Heart right ventricle (tissue), 16 donors: ENCODE results near the gene SHISA7. TPM values are rescaled to one million over a fixed set of nuclear protein-coding genes. Genes with fewer than 3 reads are reported as not detected.

Experiments
- ATAC-seq, 8 donors: fragments of 200-7000 bp; cut with Tn5 transposase; one replicate each; pipeline ENCODE4 v1.9.1; 2020; ENCODE audit warnings: mild to moderate bottlenecking in 8 of 8, moderate library complexity in 8 of 8, moderate number of reproducible peaks in 1 of 8
- DNase-seq, 2 donors: peaks; one replicate each; pipeline ENCODE4 v3.0.0-alpha.2; 2020
- H3K27ac ChIP-seq, 10 donors: fragments of 200-600 bp; sonication (generic) in 2 of 10; one replicate each; pipeline versions ENCODE4 v1.5.0 to v1.8.0; 2020 to 2022; ENCODE audit warnings: mild to moderate bottlenecking in 3 of 10
- H3K27me3 ChIP-seq, 7 donors: fragments of 200-600 bp; one replicate each; pipeline ENCODE4 v1.8.0; 2021 to 2022; ENCODE audit warnings: mild to moderate bottlenecking in 2 of 7
- H3K36me3 ChIP-seq, 9 donors: fragments of 200-600 bp; sonication (generic) in 1 of 9; one replicate each; pipeline versions ENCODE4 v1.5.0 to v1.8.0; 2020 to 2022; ENCODE audit warnings: mild to moderate bottlenecking in 2 of 9
- H3K4me1 ChIP-seq, 9 donors: fragments of 200-600 bp; sonication (generic) in 1 of 9; one replicate each; pipeline versions ENCODE4 v1.5.0 to v1.8.0; 2020 to 2022; ENCODE audit warnings: mild to moderate bottlenecking in 4 of 9
- H3K4me3 ChIP-seq, 10 donors: fragments of 200-600 bp; sonication (generic) in 2 of 10; one replicate each; pipeline versions ENCODE4 v1.5.0 to v1.8.0; 2020 to 2022; ENCODE audit warnings: mild to moderate bottlenecking in 7 of 10, moderate library complexity in 2 of 10
- H3K9me3 ChIP-seq, 11 donors: fragments of 200-600 bp in 10 of 11; sonication (generic) in 2 of 11; one replicate each; pipeline versions ENCODE4 v1.5.0 to v1.8.0; 2013 to 2022; ENCODE audit warnings: mild to moderate bottlenecking in 2 of 11, control low read depth in 1 of 11, moderate library complexity in 1 of 11
- WGBS, 2 donors: extraction: QIAGEN DNeasy Blood & Tissue Kit; methylation state at CpG; one replicate each; pipeline ENCODE4 v1.1.7; 2013; ENCODE audit warnings: inconsistent platforms in 1 of 2; 5-methylcytosine and 5-hydroxymethylcytosine counted together
- intact Hi-C, 10 donors: fragments of 100-400 bp; cut with DNase I; formaldehyde crosslinking; loops; one replicate each; pipeline versions ENCODE4 v1.11.1 to v1.14.2; 2022
- polyA plus RNA-seq, 2 donors: library from polyadenylated mRNA; stranded (reverse); fragments of 200-250 nt; gene quantifications; one replicate each; pipeline ENCODE4 v1.2.3, GENCODE V29; 2013
- total RNA-seq, 10 donors: library from RNA; stranded (reverse); fragmentation: NEBNext Ultra II Directional in 3 of 10; extraction: Animal tissue kit (Norgen Biotek cat#: 25700) in 3 of 10; gene quantifications; one replicate each; pipeline versions ENCODE4 v1.2.1 to v1.2.4, GENCODE V29; 2021 to 2023
- TF ChIP-seq, protein P1 (sequence below), 9 donors: fragments of 200-600 bp; sonication (generic) in 2 of 9; IDR thresholded peaks; one replicate each; pipeline versions ENCODE4 v1.5.0 to v1.8.0; 2021 to 2022; ENCODE audit warnings: antibody characterized with exemption in 9 of 9, mild to moderate bottlenecking in 5 of 9, moderate library complexity in 1 of 9
- donor health status: Arrhythmogenic right ventricular cardiomyopathy.
- donor health status: ischemic (EF 13 %, LVEDD 7.1; RV severe dilation, severe dysfunction).
- donor health status: healthy with polysubstance abuse.
- donor health status: DM: no; HTN: yes; CAD: no.
- donor health status: DM: no; HTN: no; CAD: no.
- donor health status: ischemic (EF 25% LVEDD 6.9; RV normal size, moderate dysfunction).
- donor health status: ischemic (EF 25% LVEDD 5.7; RV mildly dilated, moderate dysfunction).
- donor health status: healthy.
- donor health status: DM: yes; HTN: yes; CAD: no.
- donor health status: Ischemic cardiomyopathy.
- donor health status: ischemic (EF 35%, LVEDD 5.7; RV mildly dilated, moderate dysfunction).
- donor health status: nonischemic (EF 11% LVEDD 7.7; RV severe dilation, severe dysfunction).
- donor health status: DM: yes; HTN: yes; CAD: no.
- donor health status: PGD.
- donor health status: ischemic (EF 29% LVEDD 5.4; RV normal size, mild dysfunction).
- donor health status: nonischemic (EF 23%, LVEDD 6.1; RV moderate dilation, normal function).

Gene SHISA7
- total and polyA plus RNA-seq, 12 donors: under 0.01 TPM; not detected in 11

DNA sequence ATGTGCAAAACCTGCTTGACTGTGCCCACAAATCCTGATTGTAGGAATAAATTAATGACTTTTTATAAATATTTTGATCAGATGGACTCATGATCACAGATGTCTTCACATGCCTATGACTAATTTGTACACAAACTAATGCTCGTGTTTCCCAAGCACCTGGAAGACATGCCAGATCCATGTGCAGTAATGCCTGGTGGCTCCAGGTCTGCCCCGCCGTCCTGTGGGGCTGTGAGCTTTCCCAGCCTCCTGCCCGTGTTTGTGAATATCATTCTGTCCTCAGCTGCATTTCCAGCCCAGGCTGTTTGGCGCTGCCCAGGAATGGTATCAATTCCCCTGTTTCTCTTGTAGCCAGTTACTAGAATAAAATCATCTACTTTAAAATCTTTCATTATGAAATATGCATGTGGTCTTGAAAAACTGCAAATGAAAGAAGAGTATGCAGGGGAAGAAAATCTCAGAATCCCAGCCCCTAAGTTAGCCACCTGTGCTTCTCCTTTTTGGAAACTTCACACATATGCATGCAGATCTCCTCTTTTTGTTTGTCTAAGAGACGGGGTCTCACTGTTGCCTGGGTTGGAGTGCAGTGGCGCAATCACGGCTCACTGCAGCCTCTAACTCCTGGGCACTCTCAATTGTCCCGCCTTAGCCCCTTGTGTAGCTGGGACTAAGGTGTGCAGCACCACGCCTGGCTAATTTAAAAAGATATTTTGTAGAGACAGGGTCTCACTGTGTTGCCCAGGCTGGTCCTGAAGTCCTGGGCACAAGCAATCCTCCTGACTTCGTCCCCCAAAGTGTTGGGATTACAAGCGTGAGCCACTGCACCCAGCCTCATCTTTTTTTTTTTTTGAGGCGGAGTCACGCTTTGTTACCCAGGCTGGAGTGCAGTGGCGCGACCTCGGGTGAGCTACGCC, 51.1 kb downstream of the SHISA7 start:
- Histone ChIP-seq H3K4me3 (no peak overlapping the region), H3K27ac (no peak overlapping the region), H3K36me3 (peaks cover 0 to 59% (median 39%) of the 10 kb centered on the region in 9 donors), H3K9me3 (no peaks in the 10 kb centered on the region), H3K4me1 (peaks cover 15 to 35% (median 22%) of the 10 kb centered on the region in 9 donors), H3K27me3 (no peaks in the 10 kb centered on the region)
- TF ChIP-seq, protein P1, sequence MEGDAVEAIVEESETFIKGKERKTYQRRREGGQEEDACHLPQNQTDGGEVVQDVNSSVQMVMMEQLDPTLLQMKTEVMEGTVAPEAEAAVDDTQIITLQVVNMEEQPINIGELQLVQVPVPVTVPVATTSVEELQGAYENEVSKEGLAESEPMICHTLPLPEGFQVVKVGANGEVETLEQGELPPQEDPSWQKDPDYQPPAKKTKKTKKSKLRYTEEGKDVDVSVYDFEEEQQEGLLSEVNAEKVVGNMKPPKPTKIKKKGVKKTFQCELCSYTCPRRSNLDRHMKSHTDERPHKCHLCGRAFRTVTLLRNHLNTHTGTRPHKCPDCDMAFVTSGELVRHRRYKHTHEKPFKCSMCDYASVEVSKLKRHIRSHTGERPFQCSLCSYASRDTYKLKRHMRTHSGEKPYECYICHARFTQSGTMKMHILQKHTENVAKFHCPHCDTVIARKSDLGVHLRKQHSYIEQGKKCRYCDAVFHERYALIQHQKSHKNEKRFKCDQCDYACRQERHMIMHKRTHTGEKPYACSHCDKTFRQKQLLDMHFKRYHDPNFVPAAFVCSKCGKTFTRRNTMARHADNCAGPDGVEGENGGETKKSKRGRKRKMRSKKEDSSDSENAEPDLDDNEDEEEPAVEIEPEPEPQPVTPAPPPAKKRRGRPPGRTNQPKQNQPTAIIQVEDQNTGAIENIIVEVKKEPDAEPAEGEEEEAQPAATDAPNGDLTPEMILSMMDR (IDR thresholded peaks at IDR 0.05): no peak
- DNase-seq (no peak), ATAC-seq (no peak)
- intact Hi-C loops: no loop called here
- WGBS, 2 donors: 85 to 88% methylated on average over 18 of the region's 18 CpGs

DNA sequence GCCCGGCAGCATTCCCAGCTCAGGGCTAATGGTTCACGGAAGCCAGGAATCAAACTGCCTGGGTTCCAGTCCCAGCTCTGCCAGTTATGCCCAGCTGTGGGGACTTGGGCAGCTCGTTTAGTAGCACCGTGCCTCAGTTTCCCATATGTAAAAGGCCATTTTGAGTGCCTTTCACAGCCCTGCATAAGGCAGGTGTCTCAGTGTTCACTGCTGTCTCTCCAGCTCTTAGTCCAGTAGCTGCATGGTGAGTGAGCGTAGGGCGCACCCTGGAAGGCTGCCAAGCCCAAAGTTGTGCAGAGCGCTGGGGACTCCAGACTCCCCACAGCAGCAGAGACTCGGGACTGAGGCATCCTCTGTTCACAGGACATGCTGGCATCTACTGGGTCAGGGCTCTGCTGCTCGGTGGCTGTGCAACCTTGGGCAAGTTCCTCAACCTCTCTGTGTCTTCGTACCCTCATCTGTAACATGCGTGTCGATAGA, 51.9 kb downstream of the SHISA7 start:
- intact Hi-C loops: no loop called here
- Histone ChIP-seq H3K4me1 (peaks cover 20 to 42% (median 27%) of the 10 kb centered on the region in 9 donors), H3K4me3 (no peak overlapping the region), H3K9me3 (no peaks in the 10 kb centered on the region), H3K36me3 (peaks cover 0 to 63% (median 41%) of the 10 kb centered on the region in 9 donors), H3K27me3 (no peaks in the 10 kb centered on the region), H3K27ac (no peak overlapping the region)
- no peak for DNase-seq
- TF ChIP-seq, protein P1 (IDR thresholded peaks at IDR 0.05): no peak
- WGBS, 2 donors: 80 to 82% methylated on average over 12 of the region's 12 CpGs
- ATAC-seq: no peak

DNA sequence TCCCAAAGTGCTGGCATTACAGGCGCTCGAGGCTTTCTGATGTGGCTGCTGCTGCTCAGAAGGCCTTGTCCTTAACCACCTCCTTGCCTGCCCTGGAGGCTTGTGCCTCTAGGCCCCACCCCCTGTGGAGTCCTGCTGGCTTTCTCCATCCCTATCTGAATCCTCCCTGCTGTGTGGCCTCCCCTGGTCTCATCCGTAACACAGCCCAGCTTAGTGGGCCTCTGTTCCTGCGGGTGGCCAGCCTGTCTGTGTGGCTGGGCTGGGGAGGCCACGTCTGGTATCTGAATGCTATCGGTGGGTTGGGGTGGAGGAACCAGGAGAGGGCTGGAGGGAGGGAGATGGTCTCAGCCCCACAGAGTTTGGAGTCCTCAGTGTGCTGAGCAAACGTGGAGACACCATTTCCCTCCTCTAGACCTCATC, 52.6 kb downstream of the SHISA7 start:
- WGBS, 2 donors: 72 to 80% methylated on average over 7 of the region's 7 CpGs
- DNase-seq (no peak), ATAC-seq (no peak)
- intact Hi-C loops: no loop called here
- TF ChIP-seq, protein P1 (IDR thresholded peaks at IDR 0.05): no peak
- H3K4me1 ChIP-seq: peaks cover 20 to 42% (median 27%) of the 10 kb centered on the region in 9 donors
- no peaks in the 10 kb centered on the region for H3K27me3 ChIP-seq
- no peak overlapping the region for H3K4me3 ChIP-seq
- peaks cover 0 to 63% (median 41%) of the 10 kb centered on the region in 9 donors for H3K36me3 ChIP-seq
- H3K27ac ChIP-seq: no peak overlapping the region
- no peaks in the 10 kb centered on the region for H3K9me3 ChIP-seq

DNA sequence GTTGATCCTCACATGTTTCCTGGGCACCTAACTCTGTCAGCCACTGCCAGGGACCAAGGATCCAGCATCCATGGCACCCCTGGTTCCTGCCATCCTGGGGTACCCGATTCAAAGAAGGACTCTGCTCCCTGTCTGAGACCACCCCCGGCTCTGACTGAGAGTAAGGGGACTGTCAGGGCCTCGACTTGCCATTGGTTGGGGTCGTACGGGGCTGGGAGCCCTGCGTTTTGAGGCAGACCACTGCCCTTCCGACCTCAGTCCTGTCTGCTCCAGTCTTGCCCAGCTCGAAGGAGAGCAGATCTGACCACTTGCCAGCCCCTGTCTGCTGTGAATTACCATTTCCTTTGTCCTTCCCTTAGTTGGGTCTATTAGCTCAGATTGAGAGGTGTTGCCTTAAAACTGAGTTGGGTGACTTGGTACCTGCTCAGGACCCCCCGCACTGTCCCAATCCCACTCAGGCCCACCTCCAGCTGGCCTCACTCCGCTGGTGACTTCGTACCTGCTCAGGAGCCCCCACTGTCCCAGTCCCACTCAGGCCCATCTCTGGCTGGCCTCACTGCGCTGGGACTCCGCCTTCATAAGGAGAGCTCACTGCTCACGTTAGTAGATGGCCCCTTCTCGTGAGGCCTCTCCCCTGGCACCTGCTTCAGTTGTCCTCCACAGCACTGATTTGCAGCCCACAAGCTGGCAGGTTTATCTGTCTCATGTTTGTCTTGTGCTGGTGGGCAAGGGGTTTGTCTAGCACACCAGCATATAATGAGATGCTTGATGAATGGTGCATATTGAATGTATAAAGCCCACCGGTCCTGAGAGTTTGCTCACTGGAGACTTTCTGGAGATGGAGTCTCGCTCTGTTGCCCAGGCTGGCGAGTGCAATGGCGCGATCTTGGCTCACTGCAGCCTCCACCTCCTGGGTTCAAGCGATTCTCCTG, 53.4 kb downstream of the SHISA7 start:
- no peak for ATAC-seq
- H3K9me3 ChIP-seq: no peaks in the 10 kb centered on the region
- H3K27me3 ChIP-seq: no peaks in the 10 kb centered on the region
- TF ChIP-seq, protein P1 (IDR thresholded peaks at IDR 0.05): no peak
- WGBS, 2 donors: 85 to 86% methylated on average over 21 of the region's 21 CpGs
- no peak overlapping the region for H3K27ac ChIP-seq
- no peak overlapping the region for H3K4me3 ChIP-seq
- peaks cover 0 to 63% (median 41%) of the 10 kb centered on the region in 9 donors for H3K36me3 ChIP-seq
- DNase-seq: no peak
- peaks cover 20 to 47% (median 32%) of the 10 kb centered on the region in 9 donors for H3K4me1 ChIP-seq
- intact Hi-C loops: loop anchor here in 4 of 10 donors (5.0 to 10.0 kb wide), 4 partner anchors 73 to 107 kb away; partner anchors contain the start of genes BRSK1 (in 1 of the 4), C19orf85 (in 1 of the 4), HSPBP1 (in 1 of the 4) and ISOC2 (in 1 of the 4)
